Stimulated activated CD8-positive, alpha-beta memory T cell treated with anti-CD3 and anti-CD28 coated beads, Interleukin-12 subunit alpha, Interleukin-12 subunit beta, amount 100 ng/mL, for 4 hours (primary cell): ENCODE results near the gene VPS37D.
"Not testable (repeated sequence)": the region's sequence is repeated elsewhere in the genome, so short reads cannot be mapped to it uniquely, and the experiment has no call there.

Experiments used
- DNase-seq: peaks from one replicate; pipeline ENCODE4 v3.0.0-alpha.2; 2020; ENCODE audit warnings: low read depth

VPS37D gene

GRCh38 chr7:73667344-73668102 lies at the start of gene VPS37D:
TSS of gene VPS37D (plus strand) at chr7:73667831. CDS start at chr7:73667959, 128 bp downstream.
- DNase-seq: peak; percentile 86

- no peak for DNase-seq
Observed at GRCh38 chr7:73618538-73618937, 49.1 kb upstream of the VPS37D start.

- DNase-seq: not testable (repeated sequence)
Observed at GRCh38 chr7:73619394-73619793, 48.2 kb upstream of the VPS37D start.

GRCh38 chr7:73621168-73622063 lies 46.2 kb upstream of the VPS37D start:
- DNase-seq: no peak

GRCh38 chr7:73622527-73622908 lies 45.1 kb upstream of the VPS37D start:
- no peak for DNase-seq

DNA sequence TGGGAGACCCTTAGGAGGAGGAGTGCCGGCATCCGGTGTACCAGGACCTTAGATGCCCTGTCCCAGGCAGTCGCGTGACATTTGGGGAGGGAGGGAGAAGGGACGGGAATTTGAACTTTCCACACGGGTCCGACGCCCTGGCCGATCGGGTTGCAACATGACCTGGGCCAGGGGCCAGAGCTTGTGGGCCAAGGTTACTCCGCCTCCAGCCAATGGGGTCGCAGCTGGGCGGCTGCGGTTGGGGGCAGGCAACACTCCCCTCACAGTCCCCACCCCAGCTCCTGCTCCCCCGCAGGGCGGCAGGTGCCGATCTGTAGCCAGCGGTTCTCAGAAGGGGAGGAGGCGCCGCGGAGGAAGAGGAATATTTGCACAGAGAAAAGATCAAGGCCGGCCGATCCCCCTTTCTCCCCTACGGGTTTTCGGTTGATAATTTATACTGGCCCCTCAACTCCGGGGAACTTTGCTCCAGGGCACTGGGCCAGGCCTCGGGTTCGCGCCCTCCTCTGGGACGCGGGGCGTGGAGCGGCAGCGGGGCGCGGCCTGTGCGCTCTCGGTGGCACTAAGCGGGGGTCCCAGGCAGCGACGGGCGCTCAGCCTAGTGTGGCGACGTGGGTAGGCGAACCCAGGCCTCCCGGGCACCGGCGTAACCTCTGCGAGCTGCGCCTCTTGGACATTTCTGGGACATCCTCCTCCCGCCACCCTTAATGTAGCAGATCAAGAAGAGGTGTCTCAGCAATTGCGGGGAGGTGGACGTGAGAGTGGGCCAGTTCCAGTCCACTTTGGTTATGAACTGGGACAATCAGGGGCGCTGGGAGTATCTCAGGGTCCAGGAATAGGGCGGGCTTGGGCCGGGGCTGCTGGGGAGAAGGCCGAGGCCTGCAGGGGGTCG lies 44.5 kb upstream of the VPS37D start:
- DNase-seq: no peak

DNA sequence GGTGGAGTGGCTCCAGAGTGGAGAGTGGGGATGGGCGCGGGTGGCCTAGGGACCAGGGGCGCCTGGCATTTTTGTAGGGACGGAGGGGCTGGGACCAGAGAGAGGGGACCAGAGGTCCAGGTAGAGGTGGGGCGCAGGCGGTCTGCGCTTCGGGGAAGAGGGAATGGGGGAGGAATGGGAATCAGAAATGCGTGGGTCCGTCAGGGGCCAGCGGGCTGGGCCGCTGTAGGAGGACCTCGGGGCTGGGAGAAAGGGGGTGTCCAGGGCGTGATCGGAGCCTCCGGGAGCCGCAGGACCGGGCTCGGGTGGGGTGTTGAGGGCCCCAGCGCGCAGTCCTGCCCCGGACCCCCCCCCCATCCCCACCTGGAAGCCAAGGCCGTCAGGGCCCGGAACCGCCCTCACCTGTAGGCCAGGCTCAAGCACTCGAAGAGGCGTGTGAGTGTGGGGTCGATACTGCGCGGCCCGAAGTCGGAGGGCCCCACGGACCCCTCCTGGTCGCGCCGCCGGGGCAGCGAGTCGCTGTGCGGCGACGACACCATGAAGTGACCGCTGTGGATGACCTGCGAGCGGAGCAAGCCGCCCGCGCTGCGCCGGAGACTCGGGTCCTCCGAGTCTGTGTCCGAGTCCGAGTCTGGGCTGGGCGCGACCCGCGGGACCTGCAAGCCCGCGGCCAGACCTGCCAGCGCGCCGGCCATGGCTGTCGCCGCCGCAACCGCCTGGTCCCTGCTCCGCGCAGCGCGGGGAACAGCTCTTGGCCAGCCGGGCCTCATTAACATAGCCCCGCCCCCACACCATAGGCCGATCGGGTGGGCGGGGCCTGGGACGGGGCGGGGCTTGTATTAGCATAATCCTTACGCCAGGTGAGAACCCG lies 43.6 kb upstream of the VPS37D start, which contains the start of gene MLXIPL:
MLXIPL (minus strand) TSS at position 725 of the 871 bp plus-strand sequence; CDS start at position 695, 30 bp downstream.
- peak; percentile 16 for DNase-seq

GRCh38 chr7:73624669-73625001 lies 43.0 kb upstream of the VPS37D start:
- DNase-seq: no peak

DNA sequence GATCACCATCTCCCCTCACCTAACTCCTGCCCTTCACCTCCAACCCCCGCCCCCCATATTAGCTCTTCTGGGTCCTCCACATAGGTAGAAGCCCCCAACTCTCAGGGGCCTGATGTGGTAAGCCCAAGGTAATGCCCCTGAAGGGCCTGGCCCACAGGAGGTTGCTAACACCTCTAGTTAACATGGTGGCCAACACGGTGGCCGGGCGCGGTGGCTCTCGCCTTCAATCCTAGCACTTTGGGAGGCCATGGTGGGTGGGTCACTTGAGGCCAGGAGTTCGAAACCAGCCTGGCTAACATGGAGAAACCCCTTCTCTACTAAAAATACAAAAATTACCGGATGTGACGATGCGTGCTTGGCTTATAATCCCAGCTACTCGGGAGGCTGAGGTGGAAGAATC lies 42.4 kb upstream of the VPS37D start:
- DNase-seq: no peak

GRCh38 chr7:73626814-73627213 lies 40.8 kb upstream of the VPS37D start:
- DNase-seq: no peak

GRCh38 chr7:73628504-73628903 lies 39.1 kb upstream of the VPS37D start:
- DNase-seq: no peak

- DNase-seq: no peak
Observed at GRCh38 chr7:73631558-73631957, 36.1 kb upstream of the VPS37D start.

- no peak for DNase-seq
Observed at GRCh38 chr7:73633323-73633722, 34.3 kb upstream of the VPS37D start.

DNA sequence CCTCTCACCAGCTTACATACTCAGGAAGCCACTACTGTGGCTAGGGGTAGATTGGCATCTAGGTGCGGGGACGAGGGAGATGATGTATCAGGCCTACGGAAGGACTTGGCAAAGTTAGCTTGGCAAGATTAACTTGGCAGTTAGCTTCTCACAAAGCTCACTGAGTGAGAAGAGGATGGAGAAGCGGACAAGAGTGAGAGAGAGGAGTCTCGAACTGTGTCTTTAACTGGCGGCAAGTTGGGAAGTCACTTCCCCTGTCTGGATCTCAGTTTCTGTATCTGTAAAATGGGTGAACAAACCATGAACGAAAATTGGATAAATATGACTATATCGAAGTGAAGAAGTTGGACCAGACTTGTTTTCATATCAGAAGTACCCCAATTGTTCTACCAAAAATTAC lies 33.8 kb upstream of the VPS37D start:
- DNase-seq: no peak

DNA sequence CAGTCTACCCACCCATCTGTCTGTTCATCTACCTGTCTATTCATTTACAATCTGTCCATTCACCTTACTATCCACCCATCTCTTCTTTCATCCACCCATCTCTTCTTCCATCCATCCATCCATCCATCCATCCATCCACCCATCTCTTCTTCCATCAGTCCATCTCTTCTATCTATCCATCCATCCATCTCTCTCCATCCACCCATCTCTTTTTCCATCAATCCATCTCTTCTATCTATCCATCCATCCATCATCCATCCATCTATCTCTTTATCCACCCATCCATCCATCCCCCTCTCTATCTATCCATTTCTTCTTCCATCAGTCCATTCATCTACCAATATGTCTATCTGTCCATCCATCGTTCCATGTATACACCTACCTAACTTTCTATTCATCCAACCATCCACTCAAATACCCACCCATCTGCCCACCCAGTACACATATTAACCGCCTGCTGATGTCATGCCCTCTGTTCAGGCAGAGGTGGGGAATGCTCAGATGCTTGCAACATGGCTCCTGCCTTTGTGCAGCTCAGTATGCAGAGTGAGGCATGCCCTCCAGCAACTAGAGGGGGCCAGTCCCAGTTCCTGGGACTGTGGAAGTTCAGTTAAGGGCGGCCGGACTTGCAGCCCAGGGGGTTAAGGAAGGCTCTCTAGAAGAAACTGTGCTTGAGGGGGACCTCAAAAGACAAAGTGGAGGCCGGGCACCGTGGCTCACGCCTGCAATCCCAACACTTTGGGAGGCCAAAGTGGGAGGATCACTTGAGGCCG lies 32.0 kb upstream of the VPS37D start:
- DNase-seq: no peak

- no peak for DNase-seq
Observed at GRCh38 chr7:73638911-73639310, 28.7 kb upstream of the VPS37D start.

DNA sequence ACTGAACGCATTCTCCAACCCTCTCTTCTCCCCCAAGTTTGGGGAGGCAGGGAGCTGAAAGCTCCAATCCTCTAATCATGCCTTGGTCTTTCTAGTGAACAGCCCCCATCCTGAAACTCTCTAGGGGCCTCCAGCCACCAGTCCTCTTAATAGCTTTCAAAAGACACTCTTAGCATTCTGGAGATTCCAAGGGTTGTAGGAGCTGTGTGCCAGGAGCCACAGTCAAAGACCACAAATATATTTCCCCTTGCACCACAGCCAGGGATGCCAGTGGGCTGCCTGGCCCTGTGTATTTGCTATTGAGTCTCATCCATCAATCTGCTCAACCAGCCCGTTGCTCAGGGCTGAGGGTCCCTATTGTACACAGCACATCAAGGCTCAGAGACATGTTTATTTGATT lies 24.8 kb upstream of the VPS37D start:
- DNase-seq: no peak

- DNase-seq: no peak
Observed at GRCh38 chr7:73644688-73645286, 22.8 kb upstream of the VPS37D start.

DNA sequence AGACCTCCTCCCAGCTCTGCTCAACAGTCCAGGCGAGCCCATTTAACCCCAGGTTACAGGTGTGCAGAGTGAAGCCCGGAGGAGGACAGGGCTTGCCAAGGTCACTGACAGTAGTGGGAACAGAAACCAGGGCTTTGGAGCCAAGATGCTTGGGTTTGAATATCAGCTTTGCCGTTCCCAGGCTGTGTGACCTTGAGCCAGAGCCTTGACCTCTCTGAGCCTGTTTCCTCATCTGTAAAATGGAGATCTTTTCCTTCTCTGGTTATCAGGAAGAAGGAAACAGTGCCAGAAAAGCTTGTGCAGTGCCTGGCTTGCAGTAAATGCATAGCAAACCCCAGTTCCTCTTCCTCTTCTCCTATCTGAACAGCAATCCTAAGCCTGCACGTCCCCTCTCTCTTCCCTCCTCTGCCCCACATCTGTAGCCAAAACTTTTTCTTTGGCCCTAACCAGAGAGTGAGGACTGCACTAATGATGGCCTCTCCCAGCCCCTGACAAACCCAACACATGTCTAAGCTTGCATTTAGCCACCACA lies 21.9 kb upstream of the VPS37D start:
- no peak for DNase-seq
